K562 (cell line): ENCODE data around the gene CROT. TPM values are rescaled to one million over a fixed set of nuclear protein-coding genes. Genes with fewer than 3 reads are reported as not detected.

ENCODE experiments used
- ATAC-seq: fragments of 200-7000 bp; cut with Tn5 transposase; 3 replicates; pipeline ENCODE4 v1.9.1; 2020; ENCODE audit warnings: moderate library complexity
- BruUV-seq: library from RNA; stranded (reverse); fragments of 400-500 nt; replicated peaks from 2 replicates; lab custom pipeline; 2021; lab: Mats Ljungman, UMichigan
- CTCF ChIA-PET: fragments of 300-600 bp; formaldehyde crosslinking; extraction: SDS; loops from one replicate; lab custom pipeline; 2021; ENCODE audit warnings: low intra/inter-chr PET ratio; lab: Yijun Ruan, JAX
- POLR2A ChIA-PET: fragments of 300-600, 350-650 bp; sonication (Branson Sonifier 250); formaldehyde crosslinking; extraction: SDS; loops from one replicate; lab custom pipeline; 2021; ENCODE audit warnings: antibody characterized with exemption, inconsistent platforms; lab: Yijun Ruan, JAX
- DNase-seq, 4 experiments: peaks; one replicate each; pipeline versions ENCODE4 v3.0.0 to v3.0.0-alpha.2; 2011 to 2018; ENCODE audit warnings: low spot score in 3 of 4, mixed read lengths in 3 of 4; ENCODE audit errors: extremely low read depth in 1 of 4
- FAIRE-seq: peaks from 2 replicates; lab custom pipeline; 2011; peaks lifted over from hg19 to GRCh38; lab: Jason Lieb, UNC
- H2AFZ ChIP-seq: 2 replicates; pipeline ENCODE4 v1.6.0; 2011; ENCODE audit warnings: low read depth, low read length, control low read depth, inconsistent platforms
- H3K27ac ChIP-seq: fragments of 200-600 bp; 3 replicates; pipeline ENCODE4 v1.8.0; 2011; ENCODE audit warnings: low read depth, mild to moderate bottlenecking, control low read depth, inconsistent platforms, low read length, moderate library complexity, mixed read lengths; ENCODE audit errors: extremely low read depth
- H3K27me3 ChIP-seq, 2 experiments: fragments of 300-600 bp in 1 of 2; 2 replicates in 1 of 2; 3 replicates in 1 of 2; pipeline versions ENCODE4 v1.6.0 to v1.8.0; 2011; ENCODE audit warnings: inconsistent platforms in 2 of 2, low read length in 2 of 2, mild to moderate bottlenecking in 1 of 2, mixed read lengths in 1 of 2, moderate library complexity in 1 of 2; ENCODE audit not compliant: control insufficient read depth in 2 of 2, insufficient read depth in 2 of 2
- H3K36me3 ChIP-seq: fragments of 300-600 bp; 3 replicates; pipeline ENCODE4 v1.8.0; 2011; ENCODE audit warnings: mild to moderate bottlenecking, low read length, inconsistent platforms; ENCODE audit not compliant: control insufficient read depth, insufficient read depth
- H3K4me1 ChIP-seq, 2 experiments: fragments of 200-600 bp in 1 of 2; replicated peaks in 1 of 2; 2 replicates in 1 of 2; 3 replicates in 1 of 2; pipeline versions ENCODE4 v1.5.1 to v1.8.0; 2011; ENCODE audit warnings: inconsistent platforms in 2 of 2, low read length in 2 of 2, mild to moderate bottlenecking in 1 of 2, mixed read lengths in 1 of 2, moderate library complexity in 1 of 2; ENCODE audit not compliant: control insufficient read depth in 2 of 2, insufficient read depth in 2 of 2
- H3K4me2 ChIP-seq: 2 replicates; pipeline ENCODE4 v1.6.1; 2011; ENCODE audit warnings: low read length, control low read depth, inconsistent platforms, mixed read lengths; ENCODE audit not compliant: insufficient read depth
- H3K4me3 ChIP-seq: fragments of 200-600 bp; sonication (generic), shearing (Covaris generic); 2 replicates; pipeline ENCODE4 v1.5.1; 2016; ENCODE audit warnings: control low read depth, inconsistent platforms
- H3K79me2 ChIP-seq: fragments of 200-600 bp; 3 replicates; pipeline ENCODE4 v1.8.0; 2011; ENCODE audit warnings: low read length, inconsistent platforms; ENCODE audit not compliant: control insufficient read depth, insufficient read depth
- H3K9ac ChIP-seq, 2 experiments: 2 replicates each; pipeline versions ENCODE4 v1.6.0 to v1.6.1; 2011; ENCODE audit warnings: low read depth in 2 of 2, low read length in 2 of 2, control low read depth in 1 of 2, inconsistent platforms in 1 of 2, mild to moderate bottlenecking in 1 of 2, mixed read lengths in 1 of 2; ENCODE audit not compliant: insufficient read depth in 1 of 2
- H3K9me1 ChIP-seq: one replicate; pipeline ENCODE4 v1.6.0; 2011; ENCODE audit warnings: inconsistent platforms, mild to moderate bottlenecking, low read length, moderate library complexity; ENCODE audit not compliant: control insufficient read depth, insufficient read depth
- H3K9me3 ChIP-seq: replicated peaks from 2 replicates; pipeline ENCODE4 v1.5.1; 2011; ENCODE audit warnings: low read depth, low read length, inconsistent platforms; ENCODE audit not compliant: control insufficient read depth, insufficient read depth
- H4K20me1 ChIP-seq: replicated peaks from 2 replicates; pipeline ENCODE4 v1.6.1; 2011; ENCODE audit warnings: low read length, inconsistent platforms, mixed read lengths; ENCODE audit not compliant: control insufficient read depth, insufficient read depth
- ARID2 ChIP-seq: fragments of 450-650 bp; IDR thresholded peaks from 2 replicates; pipeline ENCODE4 v1.6.1; 2017; ENCODE audit warnings: antibody characterized with exemption, mild to moderate bottlenecking
- BRCA1 ChIP-seq, 2 experiments: fragments of 450-650 bp in 1 of 2; sonication (generic) in 1 of 2; formaldehyde crosslinking in 1 of 2; IDR thresholded peaks; 2 replicates each; pipeline versions ENCODE4 v1.5.0 to v1.6.1; 2017 to 2020; ENCODE audit warnings: mild to moderate bottlenecking in 1 of 2, missing genetic modification reagents in 1 of 2
- CAMTA2 ChIP-seq: fragments of 250-450 bp; sonication (Bioruptor Pico); conservative IDR thresholded peaks from 2 replicates; pipeline ENCODE4 v1.5.1; 2022
- CTBP1 ChIP-seq: fragments of 450-650 bp; IDR thresholded peaks from 2 replicates; pipeline ENCODE4 v1.6.1; 2016; ENCODE audit warnings: borderline replicate concordance
- HOXB6 ChIP-seq: fragments of 250-450 bp; sonication (Bioruptor Pico); IDR thresholded peaks from 2 replicates; pipeline ENCODE4 v1.5.1; 2022; ENCODE audit warnings: mild to moderate bottlenecking, borderline replicate concordance
- IFI16 ChIP-seq: fragments of 250-450 bp; sonication (Bioruptor Pico); IDR thresholded peaks from 2 replicates; pipeline ENCODE4 v2.1.2; 2022; ENCODE audit warnings: mild to moderate bottlenecking, inconsistent platforms
- MYNN ChIP-seq, 2 experiments: sonication (generic); formaldehyde crosslinking in 1 of 2; IDR thresholded peaks; 2 replicates each; pipeline versions ENCODE4 v1.5.0 to v1.6.1; 2016 to 2020; ENCODE audit warnings: antibody characterized with exemption in 1 of 2, missing genetic modification reagents in 1 of 2
- PML ChIP-seq: IDR thresholded peaks from 2 replicates; pipeline ENCODE4 v1.6.1; 2012; ENCODE audit warnings: low read length, inconsistent platforms
- PTRF ChIP-seq: fragments of 450-650 bp; IDR thresholded peaks from 2 replicates; pipeline ENCODE4 v1.6.1; 2016; ENCODE audit warnings: mild to moderate bottlenecking, missing genetic modification characterization, missing compliant biosample characterization
- TAF9B ChIP-seq: fragments of 450-650 bp; IDR thresholded peaks from 2 replicates; pipeline ENCODE4 v1.6.1; 2018; ENCODE audit warnings: mild to moderate bottlenecking; ENCODE audit not compliant: partially characterized antibody
- TCFL5 ChIP-seq: fragments of 250-450 bp; sonication (Bioruptor Pico); conservative IDR thresholded peaks from 2 replicates; pipeline ENCODE4 v1.6.1; 2021; ENCODE audit warnings: mild to moderate bottlenecking, moderate library complexity, matching md5 sums
- ZC3H4 ChIP-seq: sonication (generic); formaldehyde crosslinking; IDR thresholded peaks from 2 replicates; pipeline ENCODE4 v1.9.0; 2021; ENCODE audit warnings: missing genetic modification reagents, borderline replicate concordance
- ZNF384 ChIP-seq: IDR thresholded peaks from 2 replicates; pipeline ENCODE4 v1.6.1; 2012; ENCODE audit warnings: low read depth, low read length, improper control_type of control experiment
- ZNF398 ChIP-seq: fragments of 250-450 bp; sonication (Bioruptor Pico); IDR thresholded peaks from 2 replicates; pipeline ENCODE4 v1.8.0; 2021; ENCODE audit warnings: moderate library complexity, mild to moderate bottlenecking, inconsistent platforms
- ZNF707 ChIP-seq: fragments of 250-450 bp; sonication (Bioruptor Pico); conservative IDR thresholded peaks from 2 replicates; pipeline ENCODE4 v1.8.0; 2022; ENCODE audit warnings: inconsistent platforms, mild to moderate bottlenecking, moderate library complexity
- ZNF778 ChIP-seq: fragments of 450-650 bp; formaldehyde crosslinking; IDR thresholded peaks from 2 replicates; pipeline ENCODE4 v1.4.0; 2020; ENCODE audit warnings: mild to moderate bottlenecking, moderate library complexity
- WGBS: fragments of 100-300 bp; shearing (Covaris generic); methylation state at CpG from one replicate; pipeline ENCODE4 v1.1.6; 2016; ENCODE audit warnings: low coverage, mixed read lengths; ENCODE audit not compliant: insufficient coverage; ENCODE audit errors: missing lambda C conversion rate; 5-methylcytosine and 5-hydroxymethylcytosine counted together
- in situ Hi-C: fragments of 300-500 bp; cut with MboI; formaldehyde crosslinking; loops from 4 replicates; pipeline ENCODE4 v1.15.0; 2018; ENCODE audit warnings: inconsistent platforms, mixed read lengths
- intact Hi-C: fragments of 100-400 bp; cut with micrococcal nuclease; formaldehyde crosslinking; loops from 2 replicates; pipeline ENCODE4 v1.14.2; 2022
- polyA plus RNA-seq, 8 experiments: library from polyadenylated mRNA; depleted of rRNA in 4 of 8; stranded (reverse) in 5 of 8; unstranded in 3 of 8; fragments of >200 nt; fragmentation: Nextera tagmentation in 2 of 8; fragmentation: Illumina TruSeq in 1 of 8; extraction: Ambion mirVana in 2 of 8; extraction: Trizol in 1 of 8; gene quantifications; 2 replicates each; pipeline versions ENCODE4 v1.2.1 to v1.2.3, GENCODE V29; 2011 to 2014; ENCODE audit warnings: inconsistent platforms in 1 of 8, missing spikeins in 1 of 8
- total RNA-seq, 7 experiments: library from RNA; depleted of rRNA in 6 of 7; stranded (reverse); fragments of >200 nt in 6 of 7; fragmentation: Illumina TruSeq in 2 of 7; extraction: Trizol in 2 of 7; gene quantifications; 2 replicates each; pipeline versions ENCODE4 v1.2.1 to v1.2.3, GENCODE V29; 2011 to 2021; ENCODE audit warnings: low replicate concordance in 1 of 7

The CROT gene
- total and polyA plus RNA-seq, 9 of the 15 experiments (the other 6 are each of a cell fraction or from before 2014, with no cell fraction given): 2.5 to 8.1 (median 5.1) TPM

- Histone ChIP-seq H3K9me3 (no peaks in the 10 kb centered on the region), H3K4me2 (peak overlapping the region; percentile 8; the same call in 1 of the 2 replicates), H3K36me3 (no peaks in the 10 kb centered on the region), H3K4me3 (no peak overlapping the region), H3K9me1 (no peaks in the 10 kb centered on the region), H3K27ac (no peak overlapping the region), H3K79me2 (no peaks in the 10 kb centered on the region), H3K4me1 (no peaks in the 10 kb centered on the region), H4K20me1 (no peaks in the 10 kb centered on the region), H3K27me3 (no peaks in the 10 kb centered on the region; a peak in 1 of 5 replicates), H3K9ac (no peak overlapping the region), H2AFZ (peak overlapping the region; percentile 37)
- ATAC-seq: peak; percentile 63
- TF ChIP-seq ZNF778 (no peak), TAF9B (no peak), ARID2 (no peak), BRCA1 (IDR thresholded peaks at IDR 0.05) (no peak), BRCA1 (CRISPR knock-in tag; IDR thresholded peaks at IDR 0.05) (no peak), PML (no peak), MYNN (IDR thresholded peaks at IDR 0.05) (no peak), MYNN (CRISPR knock-in tag; IDR thresholded peaks at IDR 0.05) (no peak), PTRF (no peak), ZC3H4 (CRISPR knock-in tag) (no peak), IFI16 (CRISPR knock-in tag) (no peak), CAMTA2 (CRISPR knock-in tag) (no peak), CTBP1 (no peak), ZNF398 (CRISPR knock-in tag) (no peak), TCFL5 (CRISPR knock-in tag) (no peak), ZNF384 (no peak), HOXB6 (CRISPR knock-in tag) (no peak), ZNF707 (CRISPR knock-in tag) (no peak)
- 7% methylated on average over 4 of the region's 4 CpGs for WGBS
- peak in 2 of 4 experiments; percentile 14 to 35 for DNase-seq
- no peak for FAIRE-seq
- ChIA-PET POLR2A (no interaction called here), CTCF (interaction anchor here (1.0 kb wide), 1 partner anchor 108 kb away, joined by 4 read pairs; no protein-coding TSS in a partner anchor)
- in situ Hi-C loops: loop anchor here (5.0 to 25.0 kb wide), 2 partner anchors 108 to 508 kb away; no protein-coding TSS in a partner anchor
- BruUV-seq: no TSS peak
- intact Hi-C loops: no loop called here
Measured at GRCh38 chr7:87420173-87420572, 74.7 kb downstream of the CROT start.
